DND-41 (cell line): ENCODE results near the gene FXYD4.
"Not testable (repeated sequence)": the region's sequence is repeated elsewhere in the genome, so short reads cannot be mapped to it uniquely, and the experiment has no call there.

ENCODE experiments used
- ATAC-seq: fragments of 200-7000 bp; cut with Tn5 transposase; 3 replicates; pipeline ENCODE4 v1.9.1; 2021; ENCODE audit warnings: low read depth; ENCODE audit not compliant: insufficient read depth
- DNase-seq: peaks from one replicate; pipeline ENCODE4 v3.0.0-alpha.2; 2020
- H2AFZ ChIP-seq: 2 replicates; pipeline ENCODE4 v1.6.0; 2012; ENCODE audit warnings: low read depth, low read length
- H3K27ac ChIP-seq: 2 replicates; pipeline ENCODE4 v1.5.1; 2012; ENCODE audit warnings: low read length, inconsistent platforms
- H3K27me3 ChIP-seq: fragments of 200-600 bp; sonication (generic); 2 replicates; pipeline ENCODE4 v1.6.0; 2012; ENCODE audit warnings: low read length, mild to moderate bottlenecking, inconsistent platforms; ENCODE audit not compliant: insufficient read depth, poor library complexity
- H3K36me3 ChIP-seq: 2 replicates; pipeline ENCODE4 v1.5.1; 2012; ENCODE audit warnings: low read length, inconsistent platforms; ENCODE audit not compliant: insufficient read depth
- H3K4me1 ChIP-seq: 2 replicates; pipeline ENCODE4 v1.5.1; 2012; ENCODE audit warnings: mild to moderate bottlenecking, low read length; ENCODE audit not compliant: insufficient read depth
- H3K4me2 ChIP-seq: 2 replicates; pipeline ENCODE4 v1.6.0; 2012; ENCODE audit warnings: mild to moderate bottlenecking, moderate library complexity, low read length, inconsistent platforms; ENCODE audit not compliant: insufficient read depth
- H3K4me3 ChIP-seq, 2 experiments: fragments of 200-600 bp in 1 of 2; shearing (Covaris generic) in 1 of 2; 2 replicates each; pipeline ENCODE4 v1.5.1; 2012 to 2016; ENCODE audit warnings: inconsistent platforms in 2 of 2, low read length in 2 of 2, mild to moderate bottlenecking in 2 of 2, low read depth in 1 of 2, moderate library complexity in 1 of 2
- H3K79me2 ChIP-seq: 2 replicates; pipeline ENCODE4 v1.6.0; 2012; ENCODE audit warnings: low read length, inconsistent platforms; ENCODE audit not compliant: insufficient read depth
- H3K9ac ChIP-seq: 2 replicates; pipeline ENCODE4 v1.6.0; 2012; ENCODE audit warnings: low read depth, mild to moderate bottlenecking, inconsistent platforms, low read length, moderate library complexity
- H3K9me3 ChIP-seq: 2 replicates; pipeline ENCODE4 v1.5.1; 2012; ENCODE audit warnings: low read length, moderate library complexity, mild to moderate bottlenecking, inconsistent platforms; ENCODE audit not compliant: insufficient read depth, severe bottlenecking
- H4K20me1 ChIP-seq: 2 replicates; pipeline ENCODE4 v1.6.0; 2012; ENCODE audit warnings: low read length; ENCODE audit not compliant: insufficient read depth
- CTCF ChIP-seq: IDR thresholded peaks from 2 replicates; pipeline ENCODE4 v1.5.1; 2012; ENCODE audit warnings: borderline replicate concordance, low read length, moderate library complexity, mild to moderate bottlenecking; ENCODE audit not compliant: poor library complexity, severe bottlenecking; ENCODE audit errors: extremely low read depth
- EZH2 ChIP-seq: IDR thresholded peaks from 3 replicates; pipeline ENCODE4 v1.6.1; 2012; ENCODE audit warnings: borderline replicate concordance, low read depth, mild to moderate bottlenecking, moderate library complexity, low read length, inconsistent platforms; ENCODE audit not compliant: severe bottlenecking

FXYD4 gene

GRCh38 chr10:43330824-43331127 lies 40.7 kb upstream of the FXYD4 start:
- H3K4me2 ChIP-seq, H3K27ac ChIP-seq, DNase-seq, H3K4me1 ChIP-seq, H3K27me3 ChIP-seq, H2AFZ ChIP-seq, H3K36me3 ChIP-seq, H3K4me3 ChIP-seq, H3K9ac ChIP-seq, H3K9me3 ChIP-seq, ATAC-seq, H3K79me2 ChIP-seq, H4K20me1 ChIP-seq: not testable (repeated sequence)

- Histone ChIP-seq H2AFZ (no peak overlapping the region), H3K27me3 (no peaks in the 10 kb centered on the region), H3K4me3 (no peak overlapping the region), H4K20me1 (no peaks in the 10 kb centered on the region), H3K79me2 (no peaks in the 10 kb centered on the region), H3K27ac (no peak overlapping the region), H3K36me3 (no peaks in the 10 kb centered on the region), H3K9ac (no peak overlapping the region), H3K4me1 (peaks cover 8% of the 10 kb centered on the region), H3K9me3 (no peaks in the 10 kb centered on the region), H3K4me2 (no peak overlapping the region)
- DNase-seq (no peak), ATAC-seq (no peak)
- TF ChIP-seq EZH2 = no peak
- TF ChIP-seq CTCF = no peak
Observed at GRCh38 chr10:43333653-43334052, 37.8 kb upstream of the FXYD4 start.

- Histone ChIP-seq H4K20me1 (no peaks in the 10 kb centered on the region), H3K79me2 (no peaks in the 10 kb centered on the region), H3K4me3 (no peak overlapping the region), H3K36me3 (no peaks in the 10 kb centered on the region), H3K27ac (no peak overlapping the region), H3K9me3 (no peaks in the 10 kb centered on the region), H3K4me1 (peaks cover 8% of the 10 kb centered on the region), H3K9ac (no peak overlapping the region), H3K4me2 (no peak overlapping the region), H3K27me3 (peaks cover 4% of the 10 kb centered on the region), H2AFZ (no peak overlapping the region)
- TF ChIP-seq EZH2 = no peak
- TF ChIP-seq CTCF = no peak
- DNase-seq (no peak), ATAC-seq (no peak)
Observed at GRCh38 chr10:43336061-43336460, 35.4 kb upstream of the FXYD4 start.

DNA sequence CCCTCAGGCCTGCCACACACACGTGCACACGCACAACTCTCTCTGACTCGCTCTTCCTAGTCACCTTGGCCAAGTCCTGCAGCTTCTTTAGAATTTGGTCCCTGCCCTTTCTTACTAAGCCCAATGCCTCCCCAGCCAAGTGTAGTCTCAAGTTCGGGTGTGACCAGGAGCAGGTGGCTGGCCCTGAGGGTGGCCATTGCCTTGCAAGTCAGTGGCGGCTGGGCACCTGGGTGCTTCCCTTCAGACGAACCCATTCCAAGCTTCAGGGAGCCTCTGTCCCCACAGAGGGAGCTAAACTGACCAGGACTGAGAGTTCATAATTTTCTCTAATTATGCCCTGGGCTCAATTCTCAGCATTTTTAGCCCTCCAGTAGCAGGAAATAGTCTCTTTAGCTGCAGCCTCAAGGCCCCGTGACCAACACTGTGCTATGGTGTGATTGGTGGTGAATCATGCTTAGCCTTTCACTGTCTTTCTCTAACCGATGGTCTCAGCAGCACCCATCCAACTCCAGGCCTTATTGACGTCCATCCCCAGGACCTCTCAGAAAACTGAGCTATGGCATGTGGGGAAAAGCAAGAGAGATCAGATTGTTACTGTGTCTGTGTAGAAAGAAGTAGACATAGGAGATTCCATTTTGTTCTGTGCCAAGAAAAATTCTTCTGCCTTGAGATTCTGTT lies 34.7 kb upstream of the FXYD4 start:
- Histone ChIP-seq H3K9ac (no peak overlapping the region), H3K9me3 (no peaks in the 10 kb centered on the region), H3K4me1 (peaks cover 7% of the 10 kb centered on the region), H3K36me3 (no peaks in the 10 kb centered on the region), H4K20me1 (no peaks in the 10 kb centered on the region), H3K27ac (no peak overlapping the region), H3K27me3 (peaks cover 4% of the 10 kb centered on the region), H3K4me3 (no peak overlapping the region), H2AFZ (no peak overlapping the region), H3K79me2 (no peaks in the 10 kb centered on the region), H3K4me2 (no peak overlapping the region)
- ATAC-seq = no peak
- no peak for DNase-seq
- TF ChIP-seq EZH2 = no peak
- no peak for TF ChIP-seq CTCF

GRCh38 chr10:43337536-43337935 lies 33.9 kb upstream of the FXYD4 start:
- not testable (repeated sequence) for H3K79me2 ChIP-seq, H3K4me2 ChIP-seq, H3K4me1 ChIP-seq, ATAC-seq, DNase-seq, H3K27me3 ChIP-seq, H4K20me1 ChIP-seq, H3K27ac ChIP-seq, H2AFZ ChIP-seq, H3K9ac ChIP-seq, H3K4me3 ChIP-seq, H3K36me3 ChIP-seq, H3K9me3 ChIP-seq
